Endothelial cell of umbilical vein (primary cell): ENCODE measurements around the gene PPP2R5A. TPM values are rescaled to one million over a fixed set of nuclear protein-coding genes. Genes with fewer than 3 reads are reported as not detected.
A peak's percentile ranks its signal among the peaks of the same experiment; 100 is the strongest.
"Not testable (repeated sequence)": the region's sequence is repeated elsewhere in the genome, so short reads cannot be mapped to it uniquely, and the experiment has no call there.

Source experiments
- BruUV-seq: library from RNA; stranded (reverse); fragments of 400-500 nt; replicated peaks from 2 replicates; lab custom pipeline; 2021; lab: Mats Ljungman, UMichigan
- CTCF ChIA-PET: fragments of 300-600, 350-600 bp; sonication (Branson Sonifier 250); formaldehyde crosslinking; loops from one replicate; lab custom pipeline; 2021; ENCODE audit warnings: antibody characterized with exemption, inconsistent platforms; lab: Charles Lee
- POLR2A ChIA-PET: fragments of 300-600, 350-600 bp; sonication (Branson Sonifier 250); formaldehyde crosslinking; loops from one replicate; lab custom pipeline; 2021; ENCODE audit warnings: antibody characterized with exemption, inconsistent platforms; lab: Charles Lee
- DNase-seq: peaks from one replicate; pipeline ENCODE4 v3.0.0-alpha.2; 2011; ENCODE audit warnings: low read depth, low spot score
- FAIRE-seq: peaks from 2 replicates; lab custom pipeline; 2011; peaks lifted over from hg19 to GRCh38; lab: Jason Lieb, UNC
- H2AFZ ChIP-seq: 2 replicates; pipeline ENCODE4 v1.6.0; 2012; ENCODE audit warnings: low read depth, low read length, control low read depth, inconsistent platforms
- H3K27ac ChIP-seq: 2 replicates; pipeline ENCODE4 v1.5.1; 2011; ENCODE audit warnings: low read depth, mild to moderate bottlenecking, control low read depth, low read length, moderate library complexity; ENCODE audit not compliant: insufficient read depth
- H3K27me3 ChIP-seq, 2 experiments: 2 replicates each; pipeline versions ENCODE4 v1.6.0 to v1.6.1; 2011; ENCODE audit warnings: low read length in 2 of 2, mixed read lengths in 1 of 2; ENCODE audit not compliant: control insufficient read depth in 2 of 2, insufficient read depth in 2 of 2
- H3K36me3 ChIP-seq, 2 experiments: 2 replicates in 1 of 2; 3 replicates in 1 of 2; pipeline ENCODE4 v1.5.1; 2011; ENCODE audit warnings: low read length in 2 of 2, mild to moderate bottlenecking in 1 of 2, moderate library complexity in 1 of 2; ENCODE audit not compliant: control insufficient read depth in 2 of 2, insufficient read depth in 2 of 2; ENCODE audit errors: extremely low read depth in 1 of 2
- H3K4me1 ChIP-seq: 3 replicates; pipeline ENCODE4 v1.5.1; 2011; ENCODE audit warnings: mild to moderate bottlenecking, low read length; ENCODE audit not compliant: control insufficient read depth, insufficient read depth; ENCODE audit errors: extremely low read depth
- H3K4me2 ChIP-seq: 2 replicates; pipeline ENCODE4 v1.6.1; 2011; ENCODE audit warnings: low read length, control low read depth, mixed read lengths; ENCODE audit not compliant: insufficient read depth
- H3K4me3 ChIP-seq, 3 experiments: fragments of 200-600 bp in 1 of 3; sonication (generic), shearing (Covaris generic) in 1 of 3; replicated peaks in 1 of 3; 2 replicates each; pipeline ENCODE4 v1.5.1; 2011 to 2016; ENCODE audit warnings: control low read depth in 3 of 3, low read length in 3 of 3, mild to moderate bottlenecking in 2 of 3, inconsistent platforms in 1 of 3, low read depth in 1 of 3, moderate library complexity in 1 of 3; ENCODE audit not compliant: insufficient read depth in 1 of 3
- H3K79me2 ChIP-seq: 2 replicates; pipeline ENCODE4 v1.6.0; 2012; ENCODE audit warnings: low read length, inconsistent platforms; ENCODE audit not compliant: control insufficient read depth, insufficient read depth
- H3K9ac ChIP-seq: replicated peaks from 2 replicates; pipeline ENCODE3; 2011; ENCODE audit warnings: low read length, control low read depth; ENCODE audit not compliant: insufficient read depth; ENCODE audit errors: extremely low read depth
- H3K9me1 ChIP-seq: replicated peaks from 3 replicates; pipeline ENCODE4 v1.6.0; 2011; ENCODE audit warnings: mild to moderate bottlenecking, low read length; ENCODE audit not compliant: control insufficient read depth, insufficient read depth; ENCODE audit errors: extremely low read depth
- H3K9me3 ChIP-seq: replicated peaks from 2 replicates; pipeline ENCODE4 v1.5.1; 2012; ENCODE audit warnings: low read length, inconsistent platforms; ENCODE audit not compliant: control insufficient read depth, insufficient read depth
- H4K20me1 ChIP-seq: replicated peaks from 2 replicates; pipeline ENCODE3; 2011; ENCODE audit warnings: mild to moderate bottlenecking, low read length; ENCODE audit not compliant: control insufficient read depth, insufficient read depth; ENCODE audit errors: extremely low read depth
- EZH2 ChIP-seq: IDR thresholded peaks from 2 replicates; pipeline ENCODE4 v1.6.1; 2012; ENCODE audit warnings: borderline replicate concordance, low read depth, mild to moderate bottlenecking, moderate library complexity, low read length, inconsistent platforms; ENCODE audit not compliant: severe bottlenecking
- FOS ChIP-seq: IDR thresholded peaks from 2 replicates; pipeline ENCODE4 v1.6.1; 2011; ENCODE audit warnings: mild to moderate bottlenecking, low read length, moderate library complexity, borderline replicate concordance; ENCODE audit not compliant: insufficient read depth
- GATA2 ChIP-seq: IDR thresholded peaks from 2 replicates; pipeline ENCODE4 v1.7.0; 2011; ENCODE audit warnings: low read depth, mild to moderate bottlenecking, moderate library complexity, mixed read lengths, low read length; ENCODE audit not compliant: insufficient read length, insufficient read depth
- JUN ChIP-seq: IDR thresholded peaks from 2 replicates; pipeline ENCODE4 v1.6.1; 2011; ENCODE audit warnings: borderline replicate concordance, low read depth; ENCODE audit not compliant: insufficient read length, insufficient read depth
- MAX ChIP-seq: IDR thresholded peaks from 2 replicates; pipeline ENCODE4 v1.6.1; 2011; ENCODE audit not compliant: insufficient read depth, insufficient read length
- MYC ChIP-seq: IDR thresholded peaks from one replicate; pipeline ENCODE4 v1.6.1; 2011; ENCODE audit warnings: mild to moderate bottlenecking, low read depth, low read length
- POLR2A ChIP-seq: IDR thresholded peaks from 2 replicates; pipeline ENCODE4 v1.6.1; 2012; ENCODE audit warnings: low read depth, mild to moderate bottlenecking, control low read depth, low read length
- POLR2AphosphoS5 ChIP-seq: IDR thresholded peaks from 2 replicates; pipeline ENCODE4 v1.6.1; 2012; ENCODE audit warnings: low read depth, mild to moderate bottlenecking, control low read depth, low read length, moderate library complexity; ENCODE audit not compliant: insufficient read depth
- dilution Hi-C: fragments of 300-500 bp; cut with MboI; formaldehyde crosslinking; loops from one replicate; pipeline ENCODE4 v1.15.0; 2019; ENCODE audit warnings: low sequenced_read_pairs; ENCODE audit not compliant: extremely low pct_ligation_motif_present
- intact Hi-C: fragments of 100-400 bp; cut with micrococcal nuclease; formaldehyde crosslinking; loops from one replicate; pipeline ENCODE4 v1.10.0; 2022
- polyA plus RNA-seq, 4 experiments: library from polyadenylated mRNA; depleted of rRNA in 3 of 4; stranded (reverse) in 3 of 4; unstranded in 1 of 4; fragments of >200 nt; gene quantifications; 2 replicates each; pipeline versions ENCODE4 v1.2.1 to v1.2.3, GENCODE V29; 2011 to 2012; ENCODE audit warnings: missing spikeins in 1 of 4
- total RNA-seq: library from RNA; stranded (reverse); gene quantifications from 2 replicates; pipeline ENCODE4 v1.2.3, GENCODE V29; 2021
- TF ChIP-seq, protein P1 (sequence below), 2 donors: IDR thresholded peaks; 1 replicate in 1 of 2; 2 replicates in 1 of 2; pipeline ENCODE4 v1.5.1; 2011; ENCODE audit warnings: low read length in 2 of 2, mild to moderate bottlenecking in 2 of 2, moderate library complexity in 2 of 2, control low read depth in 1 of 2, inconsistent platforms in 1 of 2, low read depth in 1 of 2; ENCODE audit not compliant: insufficient read depth in 1 of 2; ENCODE audit errors: extremely low read depth in 1 of 2

PPP2R5A gene
- total and polyA plus RNA-seq, 2 donors (not counting 3 experiments of a cell fraction or from before 2014, with no cell fraction given) = 11.9 to 34.5 TPM

DNA sequence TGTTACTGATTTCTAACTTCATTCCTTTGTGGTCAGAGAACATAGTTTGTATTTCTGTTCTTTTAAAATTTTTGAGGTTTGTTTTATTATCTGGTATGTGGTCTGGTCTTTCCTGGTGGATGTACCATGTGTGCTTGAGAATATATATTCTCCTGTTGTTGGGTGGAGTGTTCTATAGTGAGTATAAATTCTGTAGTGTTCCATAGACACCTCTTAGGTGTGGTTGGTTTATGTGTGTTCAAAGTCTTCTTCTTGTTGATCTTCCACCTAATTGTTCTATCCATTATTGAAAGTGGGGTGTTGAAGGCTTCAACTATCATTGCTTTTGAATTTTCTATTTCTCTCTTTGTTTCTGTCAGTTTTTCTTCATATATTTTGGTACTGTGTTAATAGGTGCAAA lies 20.1 kb downstream of the PPP2R5A start:
- POLR2A ChIA-PET = no interaction called here
- FAIRE-seq = no peak
- no peak overlapping the region for H3K9ac ChIP-seq

DNA sequence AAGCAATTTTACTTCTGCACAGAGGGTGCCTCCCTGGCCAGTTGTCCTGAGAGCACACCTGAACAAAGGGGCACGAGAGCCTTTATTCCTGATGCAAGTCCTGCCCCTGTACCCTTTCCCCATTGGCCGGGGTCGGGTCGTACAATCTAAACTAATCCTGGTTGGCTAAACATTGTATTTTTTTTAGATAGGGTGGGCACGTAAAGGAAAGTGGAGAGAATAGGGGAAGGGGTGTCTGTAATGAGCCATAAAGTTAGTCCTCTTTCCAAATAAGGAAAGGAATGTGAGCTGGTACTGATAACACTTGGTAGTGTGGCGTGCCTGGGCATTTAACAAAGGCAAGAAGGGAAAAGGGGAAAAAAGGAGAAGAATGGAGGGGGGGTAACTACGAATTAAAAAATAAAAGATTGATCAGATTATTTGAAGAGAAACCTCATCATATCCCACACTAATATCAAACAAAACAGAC lies 20.8 kb downstream of the PPP2R5A start:
- POLR2A ChIA-PET, H3K27me3 ChIP-seq, H3K9me3 ChIP-seq, H3K4me2 ChIP-seq, H3K9ac ChIP-seq, dilution Hi-C loops, H3K27ac ChIP-seq, H3K36me3 ChIP-seq, H3K9me1 ChIP-seq, intact Hi-C loops, H2AFZ ChIP-seq, CTCF ChIA-PET, H3K4me1 ChIP-seq, BruUV-seq, H4K20me1 ChIP-seq, FAIRE-seq, H3K4me3 ChIP-seq: not testable (repeated sequence)
- peaks cover 24% of the 10 kb centered on the region for H3K79me2 ChIP-seq
- DNase-seq = peak; percentile 12

More for the DNA sequence above, 20.1 kb downstream of the PPP2R5A start:
- BruUV-seq = TSS peak; percentile 96
- intact Hi-C loops (no loop called here), dilution Hi-C loops (no loop called here)
- H3K79me2 ChIP-seq = peaks cover 19% of the 10 kb centered on the region
- H3K27me3 ChIP-seq = no peaks in the 10 kb centered on the region
- no peak overlapping the region for H3K27ac ChIP-seq
- H3K36me3 ChIP-seq = no peaks in the 10 kb centered on the region
- peaks cover 3% of the 10 kb centered on the region for H3K4me1 ChIP-seq
- no peak overlapping the region for H2AFZ ChIP-seq
- no peaks in the 10 kb centered on the region for H3K9me3 ChIP-seq
- H3K4me3 ChIP-seq = no peak overlapping the region
- H3K9me1 ChIP-seq = no peaks in the 10 kb centered on the region
- TF ChIP-seq POLR2AphosphoS5 (no peak), EZH2 (no peak), MYC (no peak), GATA2 (no peak), JUN (no peak), MAX (no peak), FOS (no peak), POLR2A (no peak)
- TF ChIP-seq, protein P1, sequence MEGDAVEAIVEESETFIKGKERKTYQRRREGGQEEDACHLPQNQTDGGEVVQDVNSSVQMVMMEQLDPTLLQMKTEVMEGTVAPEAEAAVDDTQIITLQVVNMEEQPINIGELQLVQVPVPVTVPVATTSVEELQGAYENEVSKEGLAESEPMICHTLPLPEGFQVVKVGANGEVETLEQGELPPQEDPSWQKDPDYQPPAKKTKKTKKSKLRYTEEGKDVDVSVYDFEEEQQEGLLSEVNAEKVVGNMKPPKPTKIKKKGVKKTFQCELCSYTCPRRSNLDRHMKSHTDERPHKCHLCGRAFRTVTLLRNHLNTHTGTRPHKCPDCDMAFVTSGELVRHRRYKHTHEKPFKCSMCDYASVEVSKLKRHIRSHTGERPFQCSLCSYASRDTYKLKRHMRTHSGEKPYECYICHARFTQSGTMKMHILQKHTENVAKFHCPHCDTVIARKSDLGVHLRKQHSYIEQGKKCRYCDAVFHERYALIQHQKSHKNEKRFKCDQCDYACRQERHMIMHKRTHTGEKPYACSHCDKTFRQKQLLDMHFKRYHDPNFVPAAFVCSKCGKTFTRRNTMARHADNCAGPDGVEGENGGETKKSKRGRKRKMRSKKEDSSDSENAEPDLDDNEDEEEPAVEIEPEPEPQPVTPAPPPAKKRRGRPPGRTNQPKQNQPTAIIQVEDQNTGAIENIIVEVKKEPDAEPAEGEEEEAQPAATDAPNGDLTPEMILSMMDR (IDR thresholded peaks at IDR 0.05; ENCODE audit: extremely low read depth in 1 of 2, insufficient read depth in 1 of 2, low read depth in 1 of 2, low read length in 2 of 2) = no peak
- no peaks in the 10 kb centered on the region for H4K20me1 ChIP-seq
- no peak for DNase-seq
- CTCF ChIA-PET = interaction anchor here (1.0 kb wide), 1 partner anchor 14 kb away, joined by 4 read pairs; no protein-coding TSS in a partner anchor
- H3K4me2 ChIP-seq = no peak overlapping the region
